IPS-NIHi11 (cell line): Measurements from ENCODE around the gene SNCA.

Experiments
- DNase-seq: peaks from one replicate; pipeline ENCODE4 v3.0.0; 2012; ENCODE audit warnings: mixed read lengths, low spot score

Gene SNCA

DNA sequence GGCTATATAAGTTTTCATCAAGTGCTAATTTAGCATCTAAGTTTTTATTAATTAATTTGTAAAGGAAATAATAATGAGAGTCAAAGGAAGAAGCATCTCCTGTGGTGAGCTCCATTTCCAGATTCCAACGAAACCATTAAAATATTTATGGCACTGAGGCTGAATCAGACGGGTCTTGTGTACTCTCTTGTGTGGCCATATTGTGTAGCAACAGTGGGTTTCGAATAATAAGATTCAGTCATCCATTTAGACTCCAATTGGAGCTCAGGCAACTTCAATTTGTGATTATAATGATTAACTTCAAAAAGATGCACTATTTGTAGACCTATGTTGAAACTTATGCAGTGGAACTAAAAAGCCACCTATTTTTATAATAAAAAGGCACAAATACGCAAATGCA lies 82.4 kb downstream of the SNCA start:
- DNase-seq, result no peak

DNA sequence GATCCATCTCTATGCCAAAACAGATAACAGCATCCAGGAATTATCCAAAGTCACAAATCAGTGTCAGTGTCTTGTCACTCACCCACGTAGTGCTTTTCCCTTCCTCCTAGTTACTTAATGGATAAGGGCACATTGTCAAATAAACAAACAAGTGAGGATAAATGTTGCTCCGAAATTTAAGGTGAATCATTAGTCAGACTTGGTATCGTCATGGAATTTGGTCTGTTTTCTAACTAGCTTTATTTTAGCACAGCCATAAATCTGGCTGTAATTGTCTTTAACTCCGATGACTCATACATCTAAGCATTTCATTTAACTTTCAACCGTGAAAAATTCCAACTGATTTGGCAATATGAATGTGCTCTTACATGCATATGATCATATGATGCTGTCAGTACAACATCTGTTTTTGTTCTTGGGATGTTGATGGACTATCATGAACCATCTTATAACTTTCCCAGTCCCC lies 83.3 kb downstream of the SNCA start:
- DNase-seq, result no peak

DNA sequence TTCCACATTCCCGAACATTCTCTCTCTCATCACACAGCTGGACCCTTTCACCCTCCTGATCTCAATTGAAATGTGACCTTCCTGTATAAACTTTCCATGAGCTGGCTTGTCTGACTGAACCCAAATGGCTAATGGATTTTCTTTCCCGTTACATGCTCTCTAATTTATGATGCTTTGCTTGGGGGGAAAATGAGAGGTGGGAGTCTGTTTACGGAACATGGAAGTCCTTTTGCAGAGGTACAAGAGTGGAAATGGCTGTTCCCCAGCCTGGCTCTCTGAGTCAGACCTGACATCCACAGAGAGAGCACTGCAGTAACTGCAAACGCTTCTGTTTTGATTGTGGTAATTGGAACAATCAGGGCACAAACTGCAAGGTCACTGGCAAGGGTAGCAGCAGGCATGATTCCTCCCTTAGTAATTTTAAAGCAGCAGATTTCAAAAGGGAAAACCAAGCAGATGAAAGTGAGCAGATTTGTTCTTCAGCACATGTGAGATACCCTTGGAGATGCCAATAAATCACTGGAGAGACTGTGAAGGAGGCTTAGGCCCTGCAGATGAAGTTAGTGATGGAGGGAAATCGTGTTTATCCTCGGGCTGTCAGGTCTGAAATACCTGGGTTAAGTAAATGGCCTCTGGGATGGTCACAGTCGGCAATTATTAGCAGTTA lies 83.9 kb downstream of the SNCA start:
- no peak for DNase-seq

DNA sequence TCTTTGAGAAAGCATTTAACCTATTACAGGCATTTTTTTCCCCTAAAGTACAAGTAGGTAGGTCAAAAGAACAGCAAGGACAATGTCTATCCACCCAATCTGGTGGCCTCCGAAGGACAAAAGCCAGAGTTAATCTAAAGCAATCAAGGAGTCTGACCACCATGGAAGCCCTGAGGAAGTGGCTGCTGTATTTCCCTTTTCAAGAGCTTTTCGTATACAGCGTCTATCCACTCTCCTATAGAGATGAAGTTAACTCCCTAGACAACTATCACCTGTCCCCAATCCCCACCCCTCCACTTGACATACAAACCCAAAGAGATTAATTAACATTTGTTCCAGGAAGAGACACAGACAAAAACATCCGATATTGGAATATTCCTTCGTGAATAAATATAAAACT lies 85.5 kb downstream of the SNCA start:
- no peak for DNase-seq

DNA sequence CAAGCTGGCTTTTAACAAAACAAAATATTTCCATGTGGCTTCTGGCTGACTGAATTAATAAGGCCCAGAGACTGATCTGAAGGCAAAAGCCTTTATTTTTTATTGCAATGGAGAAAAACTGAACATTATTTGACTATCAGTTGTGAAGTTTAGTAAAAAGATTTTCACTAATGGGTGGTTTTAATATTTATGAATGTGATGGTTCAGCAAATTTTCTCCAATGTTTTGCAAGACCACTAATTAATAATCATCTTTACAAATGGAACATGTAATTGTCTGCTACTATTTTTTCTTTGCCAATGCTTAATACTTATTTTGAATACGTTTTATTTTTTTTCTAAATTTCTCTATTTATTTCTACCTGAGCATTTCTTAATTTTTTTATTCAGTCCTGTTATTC lies 90.6 kb downstream of the SNCA start:
- DNase-seq, result no peak

DNA sequence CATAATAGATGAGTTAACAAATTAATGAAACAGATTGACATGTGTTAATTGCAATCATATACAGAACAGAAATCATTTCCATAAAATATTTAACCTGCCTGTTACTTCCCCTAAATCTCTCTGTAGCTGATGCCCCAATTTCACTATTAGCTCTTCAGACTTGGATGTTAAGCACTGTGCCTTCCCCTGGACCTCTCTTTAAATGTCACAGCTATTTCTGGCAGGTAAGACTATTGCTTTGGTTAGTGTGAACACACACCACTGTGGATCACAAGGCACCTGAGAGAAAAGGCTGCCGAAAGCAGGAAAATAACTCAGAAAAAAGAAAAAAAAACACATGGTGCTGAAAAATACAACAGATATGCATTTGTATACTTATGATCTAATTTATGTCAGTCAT lies 91.3 kb downstream of the SNCA start:
- no peak for DNase-seq

DNA sequence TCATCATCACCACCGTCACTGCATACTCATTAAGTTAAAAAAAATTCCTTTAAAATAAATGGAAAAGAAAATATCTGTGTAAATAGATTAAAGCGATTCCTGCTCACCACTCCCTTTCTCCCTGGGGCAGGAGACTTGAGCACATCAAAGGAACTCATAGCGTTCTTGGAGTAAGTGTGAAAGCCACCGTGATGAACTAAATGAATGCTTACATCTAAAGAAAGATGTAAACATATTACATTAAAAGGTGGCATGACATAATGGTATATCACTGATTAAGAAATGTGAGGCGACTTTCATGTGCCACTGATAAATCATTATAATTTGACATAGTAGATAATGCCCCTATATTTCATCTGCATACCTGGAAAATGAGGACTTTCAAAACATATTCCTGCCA lies 92.0 kb downstream of the SNCA start:
- DNase-seq, result no peak

DNA sequence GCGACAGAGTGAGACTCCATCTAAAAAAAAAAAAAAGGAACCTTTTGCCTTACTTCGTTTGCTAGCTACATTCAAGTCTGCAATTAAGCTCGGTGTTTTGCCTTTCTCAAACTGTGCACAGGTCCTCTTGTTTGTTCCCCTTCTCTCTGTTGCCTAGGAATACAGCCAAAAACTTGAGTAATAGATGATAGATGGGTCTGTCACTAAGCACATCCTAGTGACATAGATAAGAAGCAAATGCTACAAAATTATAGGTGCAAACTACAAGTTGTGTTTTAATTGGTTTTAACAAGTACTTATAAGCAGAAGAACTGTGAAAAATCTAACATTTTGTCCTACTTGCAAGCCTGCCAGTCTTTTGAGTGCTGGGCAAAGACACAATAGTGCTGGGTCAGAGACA lies 95.2 kb downstream of the SNCA start:
- no peak for DNase-seq

DNA sequence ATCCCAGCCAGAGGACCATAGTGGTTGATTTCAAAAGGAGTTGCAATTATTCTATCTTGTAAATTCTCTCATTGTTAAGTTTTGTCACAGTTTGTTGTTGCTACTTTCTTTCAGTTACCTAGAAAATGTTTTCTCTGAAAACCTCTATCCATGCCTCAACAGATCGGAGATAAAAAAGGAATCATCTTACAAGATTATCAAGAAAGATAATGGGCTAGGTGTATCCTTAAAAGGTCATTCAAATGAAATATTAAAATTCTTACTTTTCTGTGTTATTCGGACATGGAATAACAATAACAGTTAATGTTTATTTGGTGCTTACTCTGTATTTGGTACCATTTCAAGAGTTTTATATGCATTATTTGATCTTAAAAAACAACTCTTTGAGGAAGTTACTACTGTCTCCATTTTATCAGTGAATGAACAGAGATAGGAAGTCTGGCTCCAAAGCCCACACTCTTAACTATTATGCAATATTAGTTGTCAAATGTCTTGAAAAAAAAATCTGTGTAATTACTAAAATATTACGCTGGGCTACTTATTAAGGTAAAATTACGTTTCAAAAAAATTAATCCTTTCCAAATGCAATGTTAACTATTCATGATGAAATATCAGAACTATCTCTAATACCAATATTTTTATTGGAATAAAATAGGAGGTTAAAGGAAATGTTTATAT lies 97.5 kb downstream of the SNCA start:
- DNase-seq, result no peak

DNA sequence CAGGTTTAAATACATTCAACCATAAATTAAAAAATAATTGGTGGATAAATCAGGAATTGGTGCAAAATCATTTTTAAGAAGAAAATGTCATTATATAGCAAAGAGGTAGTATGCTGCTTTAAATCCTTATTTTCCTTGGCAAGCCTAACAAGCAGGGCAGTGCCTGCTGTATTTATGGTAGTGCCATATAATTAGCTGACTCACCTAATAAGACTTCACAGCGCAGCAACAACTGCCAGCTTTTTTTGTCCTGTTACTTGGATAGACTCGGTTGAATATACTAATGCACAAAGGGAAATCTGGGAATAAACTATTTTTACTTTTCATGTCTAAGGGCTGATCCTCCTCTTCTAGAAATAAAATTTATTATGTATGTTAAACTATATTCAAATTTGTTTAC lies 99.1 kb downstream of the SNCA start:
- peak; percentile 20 for DNase-seq

DNA sequence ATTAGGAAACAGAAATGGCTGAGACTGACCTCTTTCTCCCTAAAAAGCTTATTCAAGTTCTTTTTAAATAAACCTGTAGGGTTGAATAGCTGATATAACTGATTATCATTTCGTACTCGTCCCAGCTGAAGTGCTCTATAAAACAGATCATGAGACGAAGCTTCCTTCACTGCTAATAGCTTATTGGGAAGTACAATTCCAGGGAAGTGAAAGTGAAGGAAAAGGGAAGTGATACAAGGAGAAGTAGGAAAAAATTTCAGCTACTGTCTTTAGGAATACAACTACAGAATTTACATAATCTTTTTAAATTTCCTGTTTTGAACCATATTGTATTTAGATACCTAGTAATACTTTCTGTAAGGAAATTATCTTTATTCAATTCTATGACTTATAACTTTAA lies 103.0 kb downstream of the SNCA start:
- DNase-seq, result no peak

DNA sequence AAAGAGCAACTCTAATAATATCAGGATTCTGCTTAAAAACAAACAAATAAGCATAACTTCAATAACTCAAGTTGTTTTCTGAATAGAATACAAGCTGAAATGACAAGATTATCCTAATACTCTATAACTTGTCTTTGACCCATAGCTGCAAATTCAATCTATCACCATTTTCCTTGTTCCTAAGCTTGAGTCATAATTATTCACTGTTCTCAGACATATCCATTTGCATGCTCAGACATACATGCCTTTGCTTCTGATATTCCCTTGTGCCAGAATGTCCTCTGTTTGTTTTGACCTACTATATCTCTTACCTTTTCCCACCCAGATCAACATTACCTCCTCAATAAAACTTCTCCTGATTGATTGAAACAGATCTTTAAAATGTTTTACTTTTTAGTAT lies 109.7 kb downstream of the SNCA start:
- DNase-seq, result no peak

DNA sequence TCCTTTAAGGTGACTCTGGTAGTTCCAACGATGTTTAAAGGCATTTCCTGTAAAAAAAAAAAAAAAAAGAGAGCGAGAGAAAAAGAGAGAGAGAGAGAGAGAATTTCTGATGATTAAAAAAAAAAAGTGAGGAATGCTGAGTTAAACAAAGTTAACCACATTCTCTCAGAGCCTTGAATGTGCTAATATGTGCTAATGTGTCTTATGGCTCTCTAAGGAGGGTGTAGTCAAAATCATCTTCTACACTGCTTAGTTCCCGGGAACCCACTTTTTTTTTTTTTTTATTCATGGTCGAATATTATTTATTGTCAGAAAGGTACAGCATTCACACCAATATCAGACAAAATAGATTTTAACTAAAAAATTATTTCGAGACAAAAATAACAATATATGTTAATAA lies 111.7 kb downstream of the SNCA start:
- no peak for DNase-seq

DNA sequence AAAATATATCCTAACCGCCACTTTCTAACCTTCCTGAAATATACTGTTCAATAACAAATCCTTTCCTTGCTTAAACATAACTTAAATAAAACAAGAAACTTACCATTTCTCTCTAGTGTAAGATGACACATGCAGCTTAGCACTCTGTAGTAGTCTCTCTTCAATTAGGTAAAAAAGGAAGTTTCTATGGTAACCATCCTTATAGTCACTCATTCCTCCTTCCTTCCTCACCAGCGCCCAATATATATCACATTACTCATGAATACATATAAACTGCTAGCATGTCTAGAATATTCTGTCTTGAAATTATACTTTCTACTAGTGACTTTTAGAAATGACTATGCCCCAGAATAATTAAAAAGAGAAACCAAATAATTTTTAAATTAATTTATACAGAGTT lies 112.2 kb downstream of the SNCA start:
- no peak for DNase-seq

DNA sequence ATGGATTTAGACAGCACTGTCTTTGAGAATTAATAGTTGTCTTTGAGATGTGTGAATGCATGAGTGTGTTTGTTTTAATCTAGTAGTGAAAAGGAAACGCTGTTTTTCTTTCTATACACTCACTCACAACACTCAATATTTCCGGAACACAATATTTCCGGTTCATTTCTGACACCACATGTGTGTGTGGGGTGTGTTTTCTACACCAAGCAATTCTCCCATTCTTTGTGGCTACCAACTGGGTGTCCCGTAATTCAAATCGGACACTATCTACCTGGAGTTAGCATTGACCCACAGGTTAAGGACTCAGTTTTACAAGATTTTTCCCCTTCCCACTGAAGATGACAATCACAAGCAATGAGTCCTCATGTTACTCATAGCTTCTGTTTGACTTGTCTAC lies 113.9 kb downstream of the SNCA start:
- no peak for DNase-seq

DNA sequence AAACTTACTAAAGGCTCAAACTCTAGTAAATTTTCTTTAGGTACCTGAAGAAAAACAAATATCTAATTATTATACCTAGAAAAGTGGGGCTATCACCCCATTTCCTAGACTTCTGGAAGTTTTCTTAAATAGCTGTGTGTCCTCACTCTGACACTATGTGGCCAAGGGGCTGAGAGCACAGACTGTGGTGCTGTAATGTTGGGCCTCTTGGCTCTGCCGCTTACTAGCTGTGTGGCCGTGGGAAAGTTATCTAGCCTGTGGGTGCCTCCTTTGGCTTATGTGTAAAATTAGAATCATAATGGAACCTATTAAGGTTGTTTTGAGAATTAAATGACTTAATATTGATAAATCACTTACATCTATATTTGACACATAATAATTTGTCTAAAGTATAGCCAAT lies 114.4 kb downstream of the SNCA start:
- no peak for DNase-seq

DNA sequence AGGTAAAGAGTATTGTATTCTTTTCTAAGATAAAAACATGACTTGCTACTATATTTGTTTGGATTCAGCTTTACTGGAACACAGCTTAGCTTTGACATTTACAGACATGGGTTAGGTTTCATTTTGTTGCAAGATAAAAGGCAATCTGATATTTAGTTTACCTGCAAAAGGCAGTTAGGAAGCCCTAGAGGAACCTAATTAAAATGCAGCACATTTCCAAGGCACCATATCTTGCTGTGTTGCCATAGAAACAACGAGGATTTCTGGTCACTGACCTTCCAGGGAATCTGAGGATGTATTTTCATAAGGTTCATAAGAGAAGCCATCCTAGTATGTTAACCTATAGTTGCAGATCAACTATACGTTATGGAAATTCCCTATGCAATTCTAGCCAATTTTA lies 116.0 kb downstream of the SNCA start:
- DNase-seq, result no peak

DNA sequence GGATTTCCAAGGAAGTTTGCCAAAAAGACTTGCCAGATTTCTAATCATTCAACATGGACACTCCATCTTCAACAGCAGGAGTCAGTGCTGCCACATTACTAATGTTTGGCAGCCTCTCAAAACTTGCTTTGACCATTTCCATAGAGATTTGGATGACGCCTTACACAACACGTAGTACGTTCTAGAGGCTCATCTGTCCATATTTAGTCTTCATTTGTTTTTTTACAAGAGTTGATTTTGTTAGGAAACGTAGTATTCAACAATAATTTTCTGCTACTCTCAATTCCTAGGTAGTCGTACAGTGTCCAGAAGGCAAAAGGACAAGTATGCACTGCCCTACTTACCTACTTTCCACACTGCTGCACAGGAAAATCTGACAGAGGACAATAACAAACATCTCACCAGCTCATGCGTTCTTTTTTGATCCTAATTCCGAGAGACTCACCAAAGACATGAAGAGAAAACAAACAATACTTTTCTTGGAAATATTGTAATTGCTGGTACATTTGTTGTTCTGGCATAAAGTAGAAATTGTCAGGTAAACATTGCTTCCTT lies 117.3 kb downstream of the SNCA start:
- no peak for DNase-seq

DNA sequence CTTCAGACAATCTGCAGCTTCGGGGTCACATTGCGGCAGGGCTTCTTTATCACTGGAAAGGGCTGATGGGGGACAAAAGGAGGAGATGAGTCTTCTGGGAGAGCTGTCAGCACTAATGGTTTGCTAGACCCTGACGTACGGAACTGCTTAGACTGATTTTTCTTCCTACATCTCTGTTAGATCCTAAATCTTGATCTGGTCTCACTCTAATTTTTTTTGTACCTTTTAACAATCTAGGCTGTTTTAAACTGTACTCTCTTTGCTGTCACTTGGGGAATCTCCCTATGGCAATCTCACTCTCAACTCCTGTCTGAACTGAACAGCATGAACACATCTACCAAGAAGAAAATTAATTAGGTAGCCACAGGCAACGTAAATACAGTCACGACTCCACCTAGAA lies 120.1 kb downstream of the SNCA start:
- no peak for DNase-seq

DNA sequence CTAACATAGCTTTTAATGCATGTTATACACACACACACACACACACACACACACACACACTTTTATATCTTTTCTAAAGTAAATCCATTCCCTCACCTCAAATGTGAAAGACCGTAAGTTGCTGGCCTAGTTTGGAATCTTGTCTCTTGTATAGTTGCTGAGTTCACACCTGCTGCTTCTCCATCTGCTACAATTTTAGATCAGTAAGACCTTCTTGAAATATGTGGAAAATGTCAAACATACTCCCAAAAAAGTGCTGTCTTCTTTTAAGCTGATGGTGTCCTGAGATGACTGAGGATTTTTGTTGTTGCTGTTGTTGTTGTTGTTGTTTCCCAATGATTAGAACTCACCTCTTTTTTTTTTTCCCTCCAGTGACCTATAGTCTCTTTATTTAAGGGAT lies 121.3 kb downstream of the SNCA start:
- DNase-seq, result no peak

DNA sequence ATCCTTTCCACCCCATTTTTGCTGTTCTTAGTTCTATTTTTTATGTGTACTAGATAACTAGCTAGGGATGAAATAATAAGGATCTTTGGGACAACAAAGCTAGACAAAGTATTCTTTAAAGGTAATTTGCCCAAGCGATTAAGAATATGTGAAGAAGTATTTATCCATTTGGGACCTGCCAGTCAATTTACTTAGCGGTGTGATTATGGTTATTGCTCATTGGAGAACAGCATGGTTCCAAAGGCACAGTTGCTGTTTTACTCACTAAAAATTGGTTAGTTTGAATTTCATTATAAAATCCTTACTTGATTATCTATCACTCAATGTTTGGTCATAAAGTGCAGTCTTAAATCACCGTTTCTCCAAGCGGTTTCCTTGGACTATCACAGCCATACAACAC lies 124.1 kb downstream of the SNCA start:
- no peak for DNase-seq

DNA sequence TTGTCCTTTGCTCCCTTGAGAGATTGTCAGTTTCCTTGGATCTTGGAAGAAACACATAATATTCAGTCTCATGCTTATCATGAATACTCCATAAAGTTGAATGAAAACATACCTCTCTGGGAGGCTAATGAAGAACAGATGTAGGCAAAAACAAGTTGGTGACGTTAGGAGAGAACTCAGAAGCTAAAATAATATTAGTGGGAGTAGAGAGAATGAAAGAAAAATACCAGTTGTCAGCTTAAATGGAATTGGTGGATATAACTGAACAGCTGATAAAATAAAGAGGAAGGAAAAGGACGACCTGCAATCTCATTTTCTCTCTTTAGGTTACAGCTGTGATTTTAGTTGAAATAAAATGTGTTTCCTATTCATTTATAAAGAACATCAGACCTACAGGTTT lies 124.8 kb downstream of the SNCA start:
- DNase-seq, result no peak

DNA sequence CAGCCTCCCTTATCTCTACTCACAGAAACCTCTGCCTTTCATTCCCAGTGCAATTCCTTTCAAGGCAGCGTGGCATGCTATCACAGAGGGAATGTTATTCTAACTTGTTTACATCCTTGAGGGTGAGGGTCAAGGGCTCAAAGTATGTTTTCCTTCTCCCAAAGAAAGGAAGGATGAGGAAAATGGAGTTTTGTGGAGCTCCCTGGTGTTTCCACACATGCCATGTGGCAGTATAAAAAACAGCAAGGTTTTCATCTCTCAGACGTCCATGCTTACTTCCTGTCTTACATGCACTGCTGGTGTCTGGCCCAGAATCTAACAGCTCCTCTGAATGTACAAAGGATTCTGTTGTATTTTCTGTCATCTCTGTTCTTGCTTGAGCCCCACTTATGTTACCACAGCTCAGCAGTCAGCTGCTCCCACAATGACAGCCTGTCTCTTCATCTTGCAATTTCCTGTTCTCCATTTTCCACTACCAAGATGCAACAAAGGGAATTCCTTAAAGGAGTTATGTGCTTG lies 128.0 kb downstream of the SNCA start:
- no peak for DNase-seq

DNA sequence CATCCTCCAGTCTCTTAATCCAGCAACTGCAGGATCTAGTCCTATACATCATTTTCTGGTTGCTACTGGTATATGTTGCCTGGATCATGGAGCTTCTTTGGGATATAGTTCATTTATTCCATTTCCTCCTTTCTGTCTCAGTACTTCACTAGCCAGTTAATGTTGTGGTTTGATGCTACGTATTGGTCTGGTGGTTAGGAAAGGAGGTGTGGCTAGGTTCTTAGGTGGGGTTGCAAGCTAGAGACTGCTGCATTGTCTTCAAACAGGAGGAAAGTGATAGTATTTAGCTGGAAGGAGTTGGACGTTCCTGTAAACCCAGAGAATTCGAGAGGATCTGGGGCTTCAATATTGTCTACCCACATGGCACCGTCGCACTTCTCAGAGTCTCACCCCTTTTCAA lies 129.5 kb downstream of the SNCA start:
- DNase-seq, result no peak
